HCT116 (cell line): Measurements from ENCODE around the gene RANBP3L. TPM values are rescaled to one million over a fixed set of nuclear protein-coding genes. Genes with fewer than 3 reads are reported as not detected.

Source experiments
- ATAC-seq: fragments of 200-7000 bp; cut with Tn5 transposase; 2 replicates; pipeline ENCODE4 v1.9.1; 2020; ENCODE audit warnings: mild to moderate bottlenecking, moderate library complexity
- BruUV-seq: library from RNA; stranded (reverse); fragments of 400-500 nt; replicated peaks from 2 replicates; lab custom pipeline; 2021; lab: Mats Ljungman, UMichigan
- CTCF ChIA-PET: fragments of 300-600 bp; sonication (Branson Sonifier 250); formaldehyde crosslinking; loops from one replicate; lab custom pipeline; 2021; ENCODE audit warnings: antibody characterized with exemption; lab: Charles Lee
- POLR2A ChIA-PET: fragments of 300-600, 350-600 bp; sonication (Branson Sonifier 250); formaldehyde crosslinking; loops from one replicate; lab custom pipeline; 2021; ENCODE audit warnings: antibody characterized with exemption; lab: Charles Lee
- RAD21 ChIA-PET, 2 experiments: fragments of 300-600 bp; sonication (Branson Sonifier 250); formaldehyde crosslinking; loops; one replicate each; lab custom pipeline; 2023; ENCODE audit warnings: low total read pairs in 2 of 2; ENCODE audit not compliant: uncharacterized antibody in 2 of 2, unreplicated experiment in 2 of 2, low non-redundant PET in 1 of 2; lab: Charles Lee
- DNase-seq: peaks from one replicate; pipeline ENCODE4 v3.0.0-alpha.2; 2010; ENCODE audit warnings: low read depth, low spot score
- H2AFZ ChIP-seq: fragments of 200-600 bp; shearing (Covaris generic), sonication (generic); 2 replicates; pipeline ENCODE4 v1.6.1; 2017; ENCODE audit warnings: low read depth, mixed run types, mixed read lengths, antibody characterized with exemption, low read length; ENCODE audit not compliant: poor library complexity, severe bottlenecking
- H3K27ac ChIP-seq: 2 replicates; pipeline ENCODE4 v1.5.1; 2012; ENCODE audit warnings: low read depth, low read length
- H3K27me3 ChIP-seq: fragments of 200-600 bp; sonication (generic); 2 replicates; pipeline ENCODE4 v1.6.1; 2016; ENCODE audit warnings: mixed run types, low read length, mixed read lengths; ENCODE audit not compliant: insufficient read depth
- H3K36me3 ChIP-seq, 2 experiments: fragments of 200-500 bp in 1 of 2; fragments of 200-600 bp in 1 of 2; sonication (Bioruptor generic) in 1 of 2; sonication (generic) in 1 of 2; 2 replicates each; pipeline versions ENCODE4 v1.5.1 to v1.6.1; 2014 to 2016; ENCODE audit warnings: low read length in 2 of 2, inconsistent platforms in 1 of 2, mixed read lengths in 1 of 2, mixed run types in 1 of 2; ENCODE audit not compliant: insufficient read depth in 2 of 2, control insufficient read depth in 1 of 2
- H3K4me1 ChIP-seq, 2 experiments: fragments of 200-600 bp in 1 of 2; sonication (generic) in 1 of 2; 2 replicates each; pipeline versions ENCODE4 v1.5.1 to v1.6.1; 2012 to 2017; ENCODE audit warnings: low read length in 2 of 2, inconsistent platforms in 1 of 2, mild to moderate bottlenecking in 1 of 2, mixed read lengths in 1 of 2, mixed run types in 1 of 2, moderate library complexity in 1 of 2; ENCODE audit not compliant: insufficient read depth in 2 of 2, control insufficient read depth in 1 of 2
- H3K4me2 ChIP-seq: fragments of 200-600 bp; sonication (generic); 2 replicates; pipeline ENCODE4 v1.6.1; 2017; ENCODE audit warnings: mixed run types, low read length, mixed read lengths
- H3K4me3 ChIP-seq, 2 experiments: fragments of 200-600 bp in 1 of 2; sonication (generic) in 1 of 2; replicated peaks in 1 of 2; 2 replicates each; pipeline ENCODE4 v1.5.1; 2011 to 2016; ENCODE audit warnings: low read length in 2 of 2, control low read depth in 1 of 2, low read depth in 1 of 2, mild to moderate bottlenecking in 1 of 2, mixed read lengths in 1 of 2, mixed run types in 1 of 2
- H3K79me2 ChIP-seq: fragments of 200-600 bp; sonication (generic); 2 replicates; pipeline ENCODE4 v1.6.1; 2017; ENCODE audit warnings: mild to moderate bottlenecking, mixed run types, low read length, moderate library complexity, mixed read lengths; ENCODE audit not compliant: insufficient read depth
- H3K9ac ChIP-seq: fragments of 200-600 bp; sonication (generic); 2 replicates; pipeline ENCODE4 v1.6.1; 2016; ENCODE audit warnings: low read length, mixed read lengths
- H3K9me2 ChIP-seq: fragments of 200-600 bp; sonication (generic), shearing (Covaris generic); 2 replicates; pipeline ENCODE4 v1.6.1; 2017; ENCODE audit warnings: mixed run types, mild to moderate bottlenecking, moderate library complexity; ENCODE audit not compliant: insufficient read depth
- H3K9me3 ChIP-seq, 2 experiments: fragments of 200-500 bp in 1 of 2; fragments of 200-600 bp in 1 of 2; sonication (Bioruptor generic) in 1 of 2; sonication (generic) in 1 of 2; 2 replicates each; pipeline ENCODE4 v1.6.1; 2014 to 2017; ENCODE audit warnings: low read length in 2 of 2, mixed read lengths in 2 of 2, inconsistent platforms in 1 of 2, low read depth in 1 of 2, mild to moderate bottlenecking in 1 of 2, mixed run types in 1 of 2, moderate library complexity in 1 of 2; ENCODE audit not compliant: control insufficient read depth in 1 of 2, insufficient read depth in 1 of 2
- H4K20me1 ChIP-seq: fragments of 200-600 bp; sonication (generic), shearing (Covaris generic); 2 replicates; pipeline ENCODE4 v1.6.1; 2017; ENCODE audit warnings: mixed run types, mild to moderate bottlenecking, moderate library complexity; ENCODE audit not compliant: insufficient read depth
- CBX3 ChIP-seq: IDR thresholded peaks from 2 replicates; pipeline ENCODE4 v1.6.1; 2012; ENCODE audit warnings: low read depth
- CEBPB ChIP-seq: IDR thresholded peaks from 2 replicates; pipeline ENCODE4 v1.6.1; 2012; ENCODE audit warnings: low read depth
- EGR1 ChIP-seq: IDR thresholded peaks from 2 replicates; pipeline ENCODE4 v1.6.1; 2012; ENCODE audit warnings: low read depth
- ELF1 ChIP-seq: IDR thresholded peaks from 2 replicates; pipeline ENCODE4 v1.6.1; 2012; ENCODE audit warnings: low read depth, borderline replicate concordance
- EZH2 ChIP-seq: fragments of 200-600 bp; sonication (generic); IDR thresholded peaks from 2 replicates; pipeline ENCODE4 v1.6.1; 2017; ENCODE audit warnings: antibody characterized with exemption, mixed run types
- EZH2phosphoT487 ChIP-seq: fragments of 200-600 bp; IDR thresholded peaks from 2 replicates; pipeline ENCODE4 v1.6.1; 2018; ENCODE audit warnings: antibody characterized with exemption, borderline replicate concordance
- FOSL1 ChIP-seq: IDR thresholded peaks from 2 replicates; pipeline ENCODE4 v1.6.1; 2012; ENCODE audit warnings: low read depth
- JUND ChIP-seq: IDR thresholded peaks from 2 replicates; pipeline ENCODE4 v1.6.1; 2012
- POLR2A ChIP-seq: IDR thresholded peaks from 2 replicates; pipeline ENCODE4 v1.7.0; 2011; ENCODE audit warnings: borderline replicate concordance; ENCODE audit not compliant: insufficient read depth, insufficient read length; ENCODE audit errors: extremely low read depth
- RAD21 ChIP-seq: IDR thresholded peaks from 2 replicates; pipeline ENCODE4 v1.6.1; 2012; ENCODE audit warnings: low read depth, mild to moderate bottlenecking
- SIN3A ChIP-seq: IDR thresholded peaks from 2 replicates; pipeline ENCODE4 v1.6.1; 2012; ENCODE audit warnings: low read depth
- SP1 ChIP-seq: IDR thresholded peaks from 2 replicates; pipeline ENCODE4 v1.6.1; 2012; ENCODE audit warnings: low read depth
- SRF ChIP-seq: IDR thresholded peaks from 2 replicates; pipeline ENCODE4 v1.6.1; 2012; ENCODE audit warnings: low read depth
- TCF7L2 ChIP-seq: IDR thresholded peaks from 2 replicates; pipeline ENCODE4 v1.7.0; 2011; ENCODE audit warnings: borderline replicate concordance, inconsistent platforms; ENCODE audit not compliant: insufficient read depth, insufficient read length; ENCODE audit errors: extremely low read depth
- ZFX ChIP-seq: fragments of 450-650 bp; IDR thresholded peaks from 2 replicates; pipeline ENCODE4 v1.6.1; 2017
- ZNF274 ChIP-seq: fragments of 200-500 bp; sonication (Bioruptor generic); IDR thresholded peaks from 2 replicates; pipeline ENCODE4 v1.6.1; 2014; ENCODE audit warnings: mild to moderate bottlenecking, low read depth, low read length, inconsistent platforms
- intact Hi-C: fragments of 100-400 bp; cut with micrococcal nuclease; formaldehyde crosslinking; loops from 2 replicates; pipeline ENCODE4 v1.10.0; 2022
- total RNA-seq: library from RNA; stranded (reverse); gene quantifications from one replicate; pipeline ENCODE4 v1.2.1, GENCODE V29; 2021; ENCODE audit not compliant: unreplicated experiment
- TF ChIP-seq, protein P1 (sequence below), 3 experiments: fragments of 200-600 bp in 1 of 3; sonication (generic) in 1 of 3; IDR thresholded peaks in 2 of 3; conservative IDR thresholded peaks in 1 of 3; 2 replicates each; pipeline ENCODE4 v1.5.1; 2012 to 2017; ENCODE audit warnings: low read depth in 2 of 3, low read length in 2 of 3, antibody characterized with exemption in 1 of 3, borderline replicate concordance in 1 of 3, control low read depth in 1 of 3, mild to moderate bottlenecking in 1 of 3, mixed read lengths in 1 of 3, mixed run types in 1 of 3, moderate library complexity in 1 of 3; ENCODE audit not compliant: insufficient read depth in 1 of 3
- TF ChIP-seq, protein P2 (sequence below): IDR thresholded peaks from 2 replicates; pipeline ENCODE4 v1.6.1; 2012
- TF ChIP-seq, protein P3 (sequence below): IDR thresholded peaks from 2 replicates; pipeline ENCODE4 v1.6.1; 2012

RANBP3L gene
- total RNA-seq, 1 experiment from 2014 or later: not detected

DNA sequence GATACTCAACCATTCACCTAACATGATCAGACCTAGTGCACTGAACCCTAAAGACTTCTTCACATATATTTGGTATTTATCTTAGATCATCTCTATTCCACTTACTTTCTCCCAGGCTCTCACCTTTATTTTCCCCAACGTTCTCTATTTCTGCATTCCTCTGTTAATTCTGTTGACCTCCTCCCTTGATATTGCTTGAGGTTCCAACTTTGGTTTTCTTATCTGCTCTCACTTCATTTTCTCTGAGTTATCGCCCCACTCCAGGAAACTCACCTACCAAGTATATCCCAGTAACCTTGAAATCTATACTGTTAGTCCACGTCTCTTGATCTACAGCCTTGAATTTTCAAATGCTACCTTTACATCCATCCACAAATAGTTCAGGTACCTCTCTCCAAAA lies 69.2 kb downstream of the RANBP3L start:
- Histone ChIP-seq H4K20me1 (no peaks in the 10 kb centered on the region; the same call in 1 of the 2 replicates), H3K27ac (no peak overlapping the region), H3K4me2 (no peak overlapping the region), H3K79me2 (peaks cover 3% of the 10 kb centered on the region; the same call in 1 of the 2 replicates), H3K9ac (no peak overlapping the region), H3K27me3 (no peaks in the 10 kb centered on the region), H3K36me3 (no peaks in the 10 kb centered on the region), H3K9me3 (no peaks in the 10 kb centered on the region), H3K4me3 (no peak overlapping the region), H3K4me1 (peaks cover 0 to 1% of the 10 kb centered on the region in 2 experiments; a peak in 2 of 4 replicates), H2AFZ (no peak overlapping the region), H3K9me2 (no peaks in the 10 kb centered on the region; the same call in 1 of the 2 replicates)
- DNase-seq (no peak), ATAC-seq (no peak)
- CTCF ChIA-PET: no interaction called here
- POLR2A ChIA-PET: interaction anchor here (1.4 kb wide), 1 partner anchor 9 kb away, joined by 3 read pairs; the partner anchor contains the start of gene NADK2
- intact Hi-C loops: no loop called here
- RAD21 ChIA-PET: no interaction called here
- no TSS peak for BruUV-seq
- TF ChIP-seq POLR2A: no peak
- TF ChIP-seq, protein P1, sequence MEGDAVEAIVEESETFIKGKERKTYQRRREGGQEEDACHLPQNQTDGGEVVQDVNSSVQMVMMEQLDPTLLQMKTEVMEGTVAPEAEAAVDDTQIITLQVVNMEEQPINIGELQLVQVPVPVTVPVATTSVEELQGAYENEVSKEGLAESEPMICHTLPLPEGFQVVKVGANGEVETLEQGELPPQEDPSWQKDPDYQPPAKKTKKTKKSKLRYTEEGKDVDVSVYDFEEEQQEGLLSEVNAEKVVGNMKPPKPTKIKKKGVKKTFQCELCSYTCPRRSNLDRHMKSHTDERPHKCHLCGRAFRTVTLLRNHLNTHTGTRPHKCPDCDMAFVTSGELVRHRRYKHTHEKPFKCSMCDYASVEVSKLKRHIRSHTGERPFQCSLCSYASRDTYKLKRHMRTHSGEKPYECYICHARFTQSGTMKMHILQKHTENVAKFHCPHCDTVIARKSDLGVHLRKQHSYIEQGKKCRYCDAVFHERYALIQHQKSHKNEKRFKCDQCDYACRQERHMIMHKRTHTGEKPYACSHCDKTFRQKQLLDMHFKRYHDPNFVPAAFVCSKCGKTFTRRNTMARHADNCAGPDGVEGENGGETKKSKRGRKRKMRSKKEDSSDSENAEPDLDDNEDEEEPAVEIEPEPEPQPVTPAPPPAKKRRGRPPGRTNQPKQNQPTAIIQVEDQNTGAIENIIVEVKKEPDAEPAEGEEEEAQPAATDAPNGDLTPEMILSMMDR (IDR thresholded peaks at IDR 0.05 in 2 of 3, conservative IDR thresholded peaks at IDR 0.05 in 1 of 3; ENCODE audit: borderline replicate concordance in 1 of 3, insufficient read depth in 1 of 3, low read depth in 2 of 3, low read length in 2 of 3): no peak
- no peak for TF ChIP-seq FOSL1
- TF ChIP-seq ELF1: no peak
- no peak for TF ChIP-seq ZFX
- TF ChIP-seq ZNF274: no peak
- TF ChIP-seq SIN3A: no peak
- no peak for TF ChIP-seq RAD21
- no peak for TF ChIP-seq EGR1
- TF ChIP-seq TCF7L2: no peak
- TF ChIP-seq, protein P2, sequence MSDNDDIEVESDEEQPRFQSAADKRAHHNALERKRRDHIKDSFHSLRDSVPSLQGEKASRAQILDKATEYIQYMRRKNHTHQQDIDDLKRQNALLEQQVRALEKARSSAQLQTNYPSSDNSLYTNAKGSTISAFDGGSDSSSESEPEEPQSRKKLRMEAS: no peak
- no peak for TF ChIP-seq JUND
- TF ChIP-seq SP1: no peak
- no peak for TF ChIP-seq CBX3
- no peak for TF ChIP-seq EZH2
- no peak for TF ChIP-seq CEBPB
- no peak for TF ChIP-seq SRF
- TF ChIP-seq EZH2phosphoT487: no peak
- TF ChIP-seq, protein P3, sequence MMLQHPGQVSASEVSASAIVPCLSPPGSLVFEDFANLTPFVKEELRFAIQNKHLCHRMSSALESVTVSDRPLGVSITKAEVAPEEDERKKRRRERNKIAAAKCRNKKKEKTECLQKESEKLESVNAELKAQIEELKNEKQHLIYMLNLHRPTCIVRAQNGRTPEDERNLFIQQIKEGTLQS: no peak
